Mucosa of gallbladder (tissue), 1 donor: ENCODE measurements around the gene RAB6B. TPM values are rescaled to one million over a fixed set of nuclear protein-coding genes. Genes with fewer than 3 reads are reported as not detected.

Experiments
- DNase-seq: peaks from one replicate; pipeline ENCODE4 v3.0.0-alpha.2; 2020; ENCODE audit warnings: low spot score
- total RNA-seq: library from RNA; stranded (reverse); gene quantifications from one replicate; pipeline ENCODE4 v1.2.1, GENCODE V29; 2021
- donor health status: DM: no; HTN: no; CAD: no.

Gene RAB6B
- total RNA-seq, 1 donor from 2014 or later = 8.4 TPM

- DNase-seq = peak; percentile 9
Measured at GRCh38 chr3:133881939-133882825, 13.5 kb downstream of the RAB6B start.

- no peak for DNase-seq
Measured at GRCh38 chr3:133881492-133881891, 14.2 kb downstream of the RAB6B start.

- DNase-seq = no peak
Measured at GRCh38 chr3:133880886-133881455, 14.7 kb downstream of the RAB6B start.

GRCh38 chr3:133880287-133880686 lies 15.4 kb downstream of the RAB6B start:
- DNase-seq = no peak

- DNase-seq = no peak
Measured at GRCh38 chr3:133878518-133878917, 17.2 kb downstream of the RAB6B start.

GRCh38 chr3:133877221-133877620 lies 18.5 kb downstream of the RAB6B start:
- DNase-seq = no peak

- DNase-seq = no peak
Measured at GRCh38 chr3:133874761-133875438, 20.8 kb downstream of the RAB6B start.

- no peak for DNase-seq
Measured at GRCh38 chr3:133874344-133874743, 21.3 kb downstream of the RAB6B start.

- DNase-seq = no peak
Measured at GRCh38 chr3:133872781-133873180, 22.9 kb downstream of the RAB6B start.

GRCh38 chr3:133872161-133872560 lies 23.5 kb downstream of the RAB6B start:
- DNase-seq = no peak

GRCh38 chr3:133871368-133872090 lies 24.2 kb downstream of the RAB6B start:
- DNase-seq = no peak

- no peak for DNase-seq
Measured at GRCh38 chr3:133870822-133871221, 24.9 kb downstream of the RAB6B start.

- no peak for DNase-seq
Measured at GRCh38 chr3:133869586-133869985, 26.1 kb downstream of the RAB6B start.

- DNase-seq = no peak
Measured at GRCh38 chr3:133868758-133869475, 26.8 kb downstream of the RAB6B start.

- no peak for DNase-seq
Measured at GRCh38 chr3:133868186-133868585, 27.5 kb downstream of the RAB6B start.

- DNase-seq = no peak
Measured at GRCh38 chr3:133866141-133866540, 29.5 kb downstream of the RAB6B start.

- no peak for DNase-seq
Measured at GRCh38 chr3:133865136-133865855, 30.4 kb downstream of the RAB6B start.

- no peak for DNase-seq
Measured at GRCh38 chr3:133864616-133865015, 31.1 kb downstream of the RAB6B start.

- DNase-seq = no peak
Measured at GRCh38 chr3:133863911-133864310, 31.8 kb downstream of the RAB6B start.

- DNase-seq = no peak
Measured at GRCh38 chr3:133862161-133862560, 33.5 kb downstream of the RAB6B start.

GRCh38 chr3:133860519-133860918 lies 35.2 kb downstream of the RAB6B start:
- no peak for DNase-seq
